ENCODE results near the gene LIPT2.

GRCh38 chr11:74520316-74520715 lies 26.8 kb upstream of the LIPT2 start:
- TF ChIP-seq CTCF (IDR thresholded peaks at IDR 0.05; ENCODE audit: low read depth, low read length): no peak
- TF ChIP-seq POLR2A (IDR thresholded peaks at IDR 0.05; ENCODE audit: extremely low read depth, insufficient read length): no peak
- TF ChIP-seq MAX (IDR thresholded peaks at IDR 0.05; ENCODE audit: low read depth, low read length): no peak

All from NB4 (cell line).